ENCODE data around the gene CRB3.

The CRB3 gene

GRCh38 chr19:6440905-6441304, 23.2 kb upstream of the CRB3 start:
- DNase-seq (ENCODE audit: low read depth in 1 of 2, low spot score in 1 of 2) = no peak
- no peaks in the 10 kb centered on the region for H3K27me3 ChIP-seq (ENCODE audit: insufficient read depth, poor library complexity, severe bottlenecking)
- no peak overlapping the region for H3K27ac ChIP-seq (replicated peaks)
- no peak overlapping the region for H3K4me3 ChIP-seq (replicated peaks; ENCODE audit: insufficient read depth, low read length)
- TF ChIP-seq SPI1 (IDR thresholded peaks at IDR 0.05; ENCODE audit: borderline replicate concordance, low read depth) (no peak), CTCF (IDR thresholded peaks at IDR 0.05; ENCODE audit: insufficient read depth, low read length) (no peak), POLR2AphosphoS5 (IDR thresholded peaks at IDR 0.05; ENCODE audit: low read depth) (no peak), GABPA (IDR thresholded peaks at IDR 0.05; ENCODE audit: low read depth) (no peak), REST (IDR thresholded peaks at IDR 0.05; ENCODE audit: insufficient replicate concordance, low read depth) (no peak)

GRCh38 chr19:6442087-6442688, 21.9 kb upstream of the CRB3 start:
- no peak for DNase-seq (ENCODE audit: low read depth in 1 of 2, low spot score in 1 of 2)
- TF ChIP-seq GABPA (IDR thresholded peaks at IDR 0.05; ENCODE audit: low read depth) = no peak
- TF ChIP-seq SPI1 (IDR thresholded peaks at IDR 0.05; ENCODE audit: borderline replicate concordance, low read depth) = no peak
- TF ChIP-seq REST (IDR thresholded peaks at IDR 0.05; ENCODE audit: insufficient replicate concordance, low read depth) = no peak
- TF ChIP-seq CTCF (IDR thresholded peaks at IDR 0.05; ENCODE audit: insufficient read depth, low read length) = no peak
- no peak for TF ChIP-seq POLR2AphosphoS5 (IDR thresholded peaks at IDR 0.05; ENCODE audit: low read depth)
- Histone ChIP-seq H3K27me3 (ENCODE audit: insufficient read depth, poor library complexity, severe bottlenecking) (no peaks in the 10 kb centered on the region), H3K27ac (replicated peaks) (no peak overlapping the region), H3K4me3 (replicated peaks; ENCODE audit: insufficient read depth, low read length) (no peak overlapping the region)

DNA sequence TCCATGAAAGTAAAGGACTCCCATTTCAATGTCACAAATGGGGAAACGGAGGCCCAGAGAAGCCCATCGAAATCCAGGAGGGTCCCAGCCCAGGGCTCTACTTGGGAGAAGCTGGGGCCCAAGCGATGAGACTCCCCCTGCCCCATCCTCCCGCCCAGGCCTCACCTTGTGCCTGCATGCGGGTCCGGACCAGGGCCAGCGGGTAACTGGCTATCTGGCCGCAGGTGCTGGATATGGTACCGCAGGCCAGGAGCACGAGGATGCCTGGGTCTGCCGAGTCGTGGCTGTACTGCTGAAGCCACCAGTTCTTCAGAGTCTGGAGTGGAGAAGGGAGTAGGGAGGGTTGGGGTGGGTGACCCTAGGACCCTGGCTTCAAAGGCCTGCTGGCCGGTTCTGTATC, 20.1 kb upstream of the CRB3 start:
- Histone ChIP-seq H3K27ac (replicated peaks) (no peak overlapping the region), H3K27me3 (ENCODE audit: insufficient read depth, poor library complexity, severe bottlenecking) (no peaks in the 10 kb centered on the region), H3K4me3 (replicated peaks; ENCODE audit: insufficient read depth, low read length) (no peak overlapping the region)
- TF ChIP-seq GABPA (IDR thresholded peaks at IDR 0.05; ENCODE audit: low read depth) (no peak), REST (IDR thresholded peaks at IDR 0.05; ENCODE audit: insufficient replicate concordance, low read depth) (no peak), POLR2AphosphoS5 (IDR thresholded peaks at IDR 0.05; ENCODE audit: low read depth) (no peak)
- DNase-seq (ENCODE audit: low read depth in 1 of 2, low spot score in 1 of 2) = no peak

All from HL-60 (cell line).